NCI-H524 (cell line): ENCODE results near the gene CHRDL1.
"Not testable (repeated sequence)": the region's sequence is repeated elsewhere in the genome, so short reads cannot be mapped to it uniquely, and the experiment has no call there.

Experiments
- DNase-seq, 2 experiments: peaks; one replicate each; lab custom pipeline; 2025; lab: John Stamatoyannopoulos, UW

CHRDL1 gene

DNA sequence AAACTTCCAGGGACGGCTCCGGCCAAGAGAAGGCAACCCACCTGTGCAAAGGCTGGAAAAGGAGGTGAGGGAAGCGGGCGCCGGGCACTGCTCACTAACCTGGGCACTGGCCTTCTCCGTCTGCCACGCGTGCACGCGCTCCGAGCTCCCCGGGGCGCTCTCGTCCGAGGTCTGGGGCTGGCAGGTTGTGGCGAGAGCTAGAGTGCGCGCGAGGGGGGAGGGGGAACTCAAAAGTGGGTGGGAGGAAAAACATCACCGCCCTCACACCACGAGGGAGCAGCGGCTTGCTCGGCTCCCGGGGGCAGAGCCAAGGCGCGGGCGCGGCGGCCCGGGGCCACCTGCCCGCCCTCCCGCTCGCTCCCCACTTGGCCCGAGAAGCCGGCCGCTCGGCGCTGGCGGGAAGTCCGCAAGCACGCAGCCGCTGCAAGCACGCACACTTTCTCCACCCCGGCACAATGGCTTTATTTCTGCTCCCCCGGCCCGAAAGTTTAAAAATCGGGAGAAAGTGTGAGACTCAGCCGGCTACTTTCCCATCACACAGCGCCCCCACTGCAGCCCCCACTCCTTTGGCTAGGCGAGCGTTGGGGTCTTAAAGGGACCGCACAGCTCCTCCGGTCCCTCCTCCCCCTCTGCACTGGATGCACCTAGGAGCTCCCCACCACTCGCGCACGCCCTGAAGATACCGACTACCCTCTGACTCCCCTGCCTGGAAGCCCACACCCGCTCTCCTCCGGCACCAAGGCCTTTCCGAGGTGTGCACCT lies at the start of gene CHRDL1:
CHRDL1 (minus strand) TSS at position 173 of the 762 bp plus-strand sequence. CDS start 3,636 bp downstream, outside the sequence.
- peak; percentile 69 to 82 for DNase-seq

GRCh38 chrX:110836982-110837381 lies 41.4 kb upstream of the CHRDL1 start:
- peak; percentile 60 to 88 for DNase-seq

DNA sequence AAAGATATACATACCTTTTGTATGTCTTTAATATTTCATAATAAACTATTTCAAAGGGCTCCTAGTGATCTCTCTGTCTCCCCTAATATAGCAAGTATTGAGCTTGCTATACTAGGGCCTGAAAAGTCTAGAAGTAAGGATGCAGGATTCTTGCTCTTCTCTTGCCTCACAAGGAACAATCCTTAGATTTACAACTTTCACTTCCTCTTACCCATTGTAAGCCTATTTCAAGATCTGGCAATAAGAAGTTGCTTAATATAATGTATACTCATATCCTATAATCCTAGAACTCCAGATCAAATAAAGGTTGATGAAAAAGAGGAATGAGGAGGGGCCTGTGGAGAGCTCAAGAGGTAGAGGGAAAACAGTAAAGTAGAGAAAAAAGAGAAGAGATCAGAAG lies 40.8 kb upstream of the CHRDL1 start:
- no peak for DNase-seq

DNA sequence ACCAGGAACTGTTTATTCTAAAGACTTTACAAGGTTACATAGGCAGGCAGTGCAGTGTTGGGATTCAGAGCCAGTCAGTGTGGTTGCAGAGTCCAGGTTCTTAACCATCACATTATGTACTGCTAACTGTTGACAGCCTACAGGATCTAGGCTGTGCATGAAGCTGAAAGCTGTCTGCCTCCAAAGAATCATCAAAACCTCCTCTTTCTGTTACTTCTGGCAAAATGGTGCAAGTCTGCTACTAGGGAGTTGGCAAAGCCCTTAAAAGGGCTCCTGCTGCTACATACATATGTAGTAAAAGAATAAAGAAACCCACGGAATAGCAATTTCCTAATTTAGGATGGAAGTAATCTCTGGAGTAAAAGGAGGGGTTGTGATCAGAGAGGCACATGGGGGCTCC lies 40.4 kb upstream of the CHRDL1 start:
- DNase-seq = no peak

- DNase-seq = no peak
Measured at GRCh38 chrX:110825972-110826371, 30.4 kb upstream of the CHRDL1 start.

DNA sequence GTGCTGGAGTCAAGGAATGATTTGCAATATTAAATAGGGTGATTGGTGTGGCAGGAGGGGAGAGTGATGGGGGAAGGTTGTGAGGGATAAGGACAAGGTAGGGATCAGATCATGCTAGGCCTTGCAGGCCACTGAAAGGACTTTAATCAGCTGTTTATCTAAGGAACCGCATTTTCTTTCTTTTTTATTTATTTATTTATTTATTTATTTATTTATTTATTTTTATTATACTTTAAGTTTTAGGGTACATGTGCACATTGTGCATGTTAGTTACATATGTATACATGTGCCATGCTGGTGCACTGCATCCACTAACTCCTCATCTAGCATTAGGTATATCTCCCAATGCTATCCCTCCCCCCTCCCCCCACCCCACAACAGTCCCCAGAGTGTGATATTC lies 20.9 kb upstream of the CHRDL1 start:
- DNase-seq = not testable (repeated sequence)

DNA sequence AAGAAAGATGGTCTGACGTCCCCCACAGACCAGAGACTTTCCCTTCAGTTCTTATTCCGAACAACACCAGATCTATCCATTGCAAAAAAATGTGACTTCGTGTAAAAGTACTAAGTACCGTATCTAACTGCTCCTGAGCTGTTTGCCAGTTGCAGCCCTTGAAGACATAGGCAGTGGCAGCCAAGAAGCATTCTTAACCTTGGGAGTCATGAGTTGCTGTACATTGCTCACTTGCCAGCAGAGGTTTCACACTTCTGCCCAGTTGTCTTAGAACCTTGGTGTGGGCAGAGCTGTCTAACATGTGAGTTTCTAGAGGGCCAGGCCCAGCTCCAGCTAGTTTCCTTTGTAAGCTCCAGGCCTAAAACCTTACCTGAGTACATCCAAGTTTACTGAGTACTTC lies 10.5 kb upstream of the CHRDL1 start:
- DNase-seq = no peak

GRCh38 chrX:110805303-110805702 lies 9.7 kb upstream of the CHRDL1 start:
- DNase-seq = no peak

GRCh38 chrX:110804446-110804845 lies 8.8 kb upstream of the CHRDL1 start:
- DNase-seq = no peak

DNA sequence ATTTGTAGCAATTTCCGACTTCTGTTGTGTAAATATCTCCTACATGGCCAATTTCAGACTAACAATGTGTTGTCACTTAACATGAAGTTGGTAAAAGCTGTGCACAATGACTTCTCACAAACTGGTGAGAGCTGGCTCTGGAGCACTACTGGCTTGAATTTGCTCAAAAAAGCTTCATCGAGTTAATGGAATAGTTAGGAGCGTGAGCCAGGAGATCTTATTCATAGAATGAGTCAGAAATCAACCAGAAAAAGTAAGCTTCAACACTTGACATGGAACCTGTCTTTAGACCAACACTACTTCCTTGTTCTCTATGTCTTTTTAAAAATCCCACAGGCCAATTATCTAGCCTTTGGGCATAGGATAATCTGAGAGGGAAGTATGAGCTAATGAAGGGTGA lies 7.9 kb upstream of the CHRDL1 start:
- DNase-seq = no peak

DNA sequence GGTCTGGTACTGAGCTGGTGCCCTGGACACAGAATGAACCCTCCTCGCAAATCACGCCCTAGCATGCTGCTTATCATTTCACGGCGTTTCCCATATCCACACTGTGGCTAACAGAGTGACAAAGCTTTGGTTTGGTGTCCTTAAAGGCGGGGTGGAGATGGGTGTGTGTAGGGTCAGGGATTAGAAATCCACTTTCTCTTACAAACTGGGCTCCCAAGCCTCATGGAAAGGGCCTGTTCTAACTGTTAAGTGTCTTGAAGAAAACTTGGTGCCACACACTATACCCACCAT lies 735 bp upstream of the CHRDL1 start:
- no peak for DNase-seq

DNA sequence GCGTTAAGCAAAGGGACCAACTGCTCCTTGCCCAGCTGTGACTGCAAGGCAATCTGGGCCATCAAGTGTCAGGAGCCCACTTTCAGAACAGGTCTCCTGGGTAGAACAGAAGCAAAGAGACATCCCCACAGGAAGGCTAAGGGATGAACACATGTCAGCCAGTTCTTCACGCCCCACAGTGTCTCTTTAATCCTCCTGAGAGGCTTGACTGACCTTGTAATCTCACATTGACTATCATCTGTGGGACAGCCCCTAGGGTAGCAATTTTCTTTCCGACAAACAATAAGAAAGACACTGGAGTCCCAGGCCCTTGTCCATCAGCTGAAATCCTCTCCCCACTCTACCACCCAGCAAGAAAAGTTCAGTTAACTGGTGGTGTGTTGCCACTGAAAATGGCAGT lies 1.0 kb downstream of the CHRDL1 start:
- DNase-seq = peak; percentile 21 to 69

DNA sequence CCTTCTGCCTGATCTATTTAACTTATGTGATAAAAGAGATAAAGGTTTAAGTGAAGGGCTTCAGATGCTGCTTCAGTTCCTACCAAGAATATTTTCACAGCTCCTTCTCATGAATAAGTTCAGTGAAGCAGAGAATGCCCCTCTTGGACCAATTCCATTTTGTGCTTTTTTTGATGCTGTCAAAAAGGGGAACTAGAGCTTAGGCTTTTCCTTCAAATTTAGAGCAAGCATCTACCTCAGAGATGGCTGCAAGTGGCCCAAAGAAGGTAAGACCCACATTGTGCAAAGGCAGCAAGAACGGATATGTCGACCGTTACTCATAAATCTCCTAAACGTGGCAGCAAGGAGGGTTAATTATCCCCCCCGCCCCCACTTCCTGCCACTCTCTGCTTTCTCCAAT lies 4.5 kb downstream of the CHRDL1 start:
- DNase-seq = no peak

GRCh38 chrX:110786486-110786885 lies 9.1 kb downstream of the CHRDL1 start:
- DNase-seq = no peak

DNA sequence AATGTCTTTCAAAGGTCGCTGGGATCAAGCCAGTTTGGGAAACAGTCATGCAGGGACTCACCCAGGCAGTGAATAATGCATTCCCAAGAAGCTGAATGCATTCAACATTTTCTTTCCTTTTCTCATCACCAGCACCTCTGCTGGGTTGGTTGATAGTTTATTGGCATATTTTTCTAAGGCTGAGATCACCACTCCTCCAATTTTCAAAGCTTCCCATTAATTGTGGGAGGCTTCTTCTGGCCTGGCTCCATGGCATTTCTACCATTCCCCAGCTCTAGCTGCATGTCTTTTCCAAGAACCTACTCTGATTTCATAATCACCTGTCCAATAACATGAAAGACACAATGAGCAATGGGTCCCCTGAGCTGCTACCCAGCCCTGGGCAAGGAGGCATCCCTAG lies 35.8 kb downstream of the CHRDL1 start:
- no peak for DNase-seq

- no peak for DNase-seq
Measured at GRCh38 chrX:110758781-110759422, 36.7 kb downstream of the CHRDL1 start.

DNA sequence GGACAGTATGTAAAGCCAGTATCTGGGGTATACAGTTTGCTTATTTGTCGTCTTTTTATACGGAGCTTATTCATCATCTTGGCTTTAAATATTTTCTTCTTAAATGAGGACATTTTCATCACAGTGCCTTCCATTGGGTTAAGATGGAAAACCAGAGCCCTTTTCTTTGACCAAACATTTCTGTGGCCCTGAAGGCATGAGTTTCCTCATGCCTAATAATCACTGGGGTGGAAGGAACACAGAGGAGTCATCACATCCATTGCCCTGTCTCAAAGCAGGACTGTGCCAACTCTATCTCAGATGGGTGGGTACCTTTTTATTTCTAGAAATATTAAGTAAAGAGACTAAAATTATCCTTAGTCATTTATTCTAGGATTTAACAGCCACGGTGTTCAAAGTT lies 40.0 kb downstream of the CHRDL1 start:
- DNase-seq = no peak

GRCh38 chrX:110755061-110755460 lies 40.6 kb downstream of the CHRDL1 start:
- DNase-seq = no peak

- DNase-seq = no peak
Measured at GRCh38 chrX:110750526-110751189, 45.0 kb downstream of the CHRDL1 start.

- no peak for DNase-seq
Measured at GRCh38 chrX:110748256-110748806, 47.3 kb downstream of the CHRDL1 start.

- peak in 1 of 2 experiments; percentile 31 for DNase-seq
Measured at GRCh38 chrX:110746014-110746413, 49.6 kb downstream of the CHRDL1 start.

GRCh38 chrX:110745288-110745687 lies 50.3 kb downstream of the CHRDL1 start:
- DNase-seq = peak; percentile 29 to 69
